NCI-H510A treated with DMSO at 0.1 percent for 48 hours (cell line): Measurements from ENCODE around the gene RSRC1.
"Not testable (repeated sequence)": the region's sequence is repeated elsewhere in the genome, so short reads cannot be mapped to it uniquely, and the experiment has no call there.

ENCODE experiments used
- DNase-seq: peaks from one replicate; lab custom pipeline; 2025; lab: John Stamatoyannopoulos, UW

The RSRC1 gene

GRCh38 chr3:158528076-158528674 is 418.3 kb downstream of the RSRC1 start:
- DNase-seq: no peak

DNA sequence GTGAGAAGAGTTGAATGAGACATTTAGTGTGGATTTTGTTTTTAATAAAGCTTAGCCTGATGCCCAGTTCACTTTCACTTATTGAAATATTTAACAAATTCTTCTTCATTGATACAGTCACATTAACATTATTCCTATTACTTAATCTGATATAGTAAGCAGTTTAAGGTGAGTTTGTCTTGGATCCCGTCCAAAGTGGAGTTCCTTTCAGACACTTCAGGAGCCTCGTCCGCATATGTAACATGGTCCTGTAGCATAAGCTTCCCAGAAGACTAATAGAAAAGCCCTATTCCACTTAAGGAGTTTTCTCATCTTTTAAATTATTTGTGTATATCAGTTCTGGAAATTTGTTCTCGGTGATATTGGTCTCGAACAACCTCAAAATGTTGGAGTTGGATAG is 421.4 kb downstream of the RSRC1 start:
- peak; percentile 67 for DNase-seq

DNA sequence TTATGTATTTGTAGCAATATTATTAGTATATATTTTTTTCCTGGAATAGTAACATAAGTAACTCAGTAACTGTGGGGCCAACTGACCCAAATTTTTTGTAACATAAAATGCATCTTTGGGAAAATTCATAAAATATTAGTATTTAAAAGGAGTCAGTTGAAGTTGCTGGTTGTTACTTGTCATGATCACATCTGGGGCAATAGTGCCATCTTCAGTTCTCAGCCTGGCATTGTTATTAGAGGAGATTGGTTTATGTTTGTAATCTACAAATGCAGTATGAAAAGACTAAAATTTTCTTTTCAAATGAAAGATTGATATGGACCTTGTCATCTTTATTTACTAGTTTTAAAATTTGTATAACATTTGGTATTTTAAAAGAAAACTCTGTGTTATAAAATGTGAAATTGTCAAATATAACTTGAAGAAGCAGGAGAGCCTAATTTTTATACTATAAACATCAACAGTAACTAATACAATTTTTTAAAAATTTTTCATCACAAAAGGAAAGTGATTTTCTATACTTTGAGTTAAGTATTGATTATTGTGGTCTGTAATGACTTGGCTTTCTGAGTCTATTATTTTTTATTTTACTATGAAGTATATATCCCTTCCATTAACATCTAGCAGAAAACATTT is 422.3 kb downstream of the RSRC1 start:
- peak; percentile 49 for DNase-seq

GRCh38 chr3:158535918-158536317 is 426.0 kb downstream of the RSRC1 start:
- DNase-seq: no peak

GRCh38 chr3:158539414-158540014 is 429.6 kb downstream of the RSRC1 start:
- peak; percentile 58 for DNase-seq

- no peak for DNase-seq
Measured at GRCh38 chr3:158540066-158540465, 430.2 kb downstream of the RSRC1 start.

GRCh38 chr3:158548691-158549090 is 438.8 kb downstream of the RSRC1 start:
- no peak for DNase-seq

DNA sequence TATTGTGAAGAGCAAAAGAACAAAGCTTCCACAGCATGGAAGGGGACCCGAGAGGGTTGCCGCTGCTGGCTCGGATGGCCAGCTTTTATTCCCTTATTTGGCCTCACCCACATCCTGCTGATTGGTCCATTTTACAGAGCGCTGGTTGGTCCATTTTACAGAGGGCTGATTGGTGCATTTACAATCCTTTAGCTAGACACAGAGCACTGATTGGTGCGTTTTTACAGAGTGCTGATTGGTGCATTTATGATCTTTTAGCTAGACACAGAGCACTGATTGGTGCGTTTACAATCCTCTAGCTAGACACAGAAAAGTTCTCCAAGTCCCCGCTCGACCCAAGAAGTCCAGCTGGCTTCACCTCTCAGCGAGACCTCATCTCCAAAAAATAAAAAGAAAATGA is 440.0 kb downstream of the RSRC1 start:
- DNase-seq: not testable (repeated sequence)

GRCh38 chr3:158552124-158552523 is 442.2 kb downstream of the RSRC1 start:
- no peak for DNase-seq

DNA sequence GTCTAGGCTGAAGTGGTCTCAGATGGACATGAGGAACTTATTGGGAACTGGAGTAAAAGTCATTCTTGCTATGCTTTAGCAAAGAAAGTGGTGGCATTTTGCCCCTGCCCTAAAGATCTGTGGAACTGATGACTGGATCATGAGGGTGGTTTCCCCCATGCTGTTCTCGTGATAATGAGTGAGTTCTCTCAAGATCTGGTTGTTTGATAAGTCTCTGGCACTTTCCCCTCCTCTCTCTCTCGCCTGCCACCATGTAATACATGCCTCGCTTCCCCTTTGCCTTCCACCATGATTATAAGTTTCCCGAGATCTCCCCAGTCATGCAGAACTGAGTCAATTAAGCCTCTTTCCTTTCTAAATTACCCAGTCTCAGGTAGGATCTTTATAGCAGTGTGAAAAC is 449.6 kb downstream of the RSRC1 start:
- DNase-seq: no peak

GRCh38 chr3:158560979-158561378 is 451.1 kb downstream of the RSRC1 start:
- DNase-seq: no peak

GRCh38 chr3:158562674-158563073 is 452.8 kb downstream of the RSRC1 start:
- no peak for DNase-seq

GRCh38 chr3:158563076-158563475 is 453.2 kb downstream of the RSRC1 start:
- DNase-seq: no peak

GRCh38 chr3:158565076-158565475 is 455.2 kb downstream of the RSRC1 start:
- DNase-seq: no peak

- no peak for DNase-seq
Measured at GRCh38 chr3:158568784-158569183, 458.9 kb downstream of the RSRC1 start.

- no peak for DNase-seq
Measured at GRCh38 chr3:158569794-158570193, 459.9 kb downstream of the RSRC1 start.

DNA sequence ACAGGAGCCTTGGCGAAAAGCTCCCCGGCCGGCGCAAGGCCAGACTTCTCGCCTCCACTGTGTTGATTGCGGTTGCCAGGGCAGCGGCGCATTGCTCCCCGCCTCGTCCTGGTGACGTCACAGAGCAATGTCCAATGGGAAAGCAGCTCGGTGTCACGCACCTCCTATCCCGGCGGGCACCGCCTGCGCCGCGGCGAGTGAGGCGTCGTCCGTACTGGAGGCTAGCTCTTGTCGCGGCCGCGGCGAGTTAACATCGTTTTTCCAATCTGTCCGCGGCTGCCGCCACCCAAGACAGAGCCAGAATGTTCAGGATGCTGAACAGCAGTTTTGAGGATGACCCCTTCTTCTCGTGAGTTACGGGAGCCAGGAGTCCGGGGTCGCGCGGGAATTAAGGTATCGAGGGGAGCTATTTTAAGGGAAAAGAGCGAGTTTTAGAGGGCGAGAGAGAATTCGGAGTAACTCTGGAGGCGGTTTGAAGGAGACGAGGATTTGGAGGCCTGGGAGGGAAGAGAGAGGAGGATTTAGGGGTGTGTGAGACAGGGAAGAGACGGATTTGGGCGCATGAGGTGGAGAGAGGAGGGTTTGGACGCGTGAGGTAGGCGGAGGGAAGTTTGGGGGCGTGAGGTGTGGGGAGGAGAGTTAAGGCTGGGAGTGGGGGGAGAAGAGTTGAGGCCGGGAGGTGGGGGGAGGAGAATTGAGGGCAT is 461.3 kb downstream of the RSRC1 start, which contains the start of gene MLF1:
Gene MLF1, plus strand, starts transcription at position 196 of the 704 bp plus-strand sequence. Its CDS starts 107 bp downstream, at position 303.
- peak; percentile 82 for DNase-seq

- DNase-seq: no peak
Measured at GRCh38 chr3:158571969-158572765, 462.3 kb downstream of the RSRC1 start.

GRCh38 chr3:158572766-158573060 is 462.8 kb downstream of the RSRC1 start:
- DNase-seq: no peak

- DNase-seq: no peak
Measured at GRCh38 chr3:158573714-158574113, 463.8 kb downstream of the RSRC1 start.

DNA sequence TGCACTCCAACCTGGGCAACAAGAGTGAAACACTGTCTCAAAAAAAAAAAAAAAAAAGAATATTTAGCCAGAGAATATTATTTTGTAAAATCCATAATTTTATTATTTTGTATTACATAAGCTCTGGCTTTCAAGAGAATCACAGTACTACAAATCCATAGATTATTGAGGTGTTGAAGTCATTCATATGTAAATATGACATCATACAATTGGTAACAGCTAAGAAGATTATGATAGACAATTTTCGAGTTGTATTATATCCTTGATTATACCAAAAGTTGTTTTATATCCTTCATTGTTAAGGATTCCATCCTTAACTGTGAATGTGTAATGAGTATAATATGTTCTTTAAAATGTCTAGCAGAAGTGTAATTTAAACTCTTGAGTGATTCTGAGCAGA is 464.8 kb downstream of the RSRC1 start:
- DNase-seq: no peak

- no peak for DNase-seq
Measured at GRCh38 chr3:158590223-158590622, 480.3 kb downstream of the RSRC1 start.
